Ishikawa (cell line): ENCODE measurements around the gene MAPK4.

Experiments
- CEBPB ChIP-seq: IDR thresholded peaks from 2 replicates; pipeline ENCODE4 v1.6.1; 2012
- CREB1 ChIP-seq: IDR thresholded peaks from 2 replicates; pipeline ENCODE4 v1.6.1; 2012; ENCODE audit warnings: low read depth
- EGR1 ChIP-seq: IDR thresholded peaks from 2 replicates; pipeline ENCODE4 v1.6.1; 2012
- EP300 ChIP-seq: IDR thresholded peaks from 2 replicates; pipeline ENCODE4 v1.6.1; 2012; ENCODE audit warnings: borderline replicate concordance
- FOXM1 ChIP-seq: IDR thresholded peaks from 2 replicates; pipeline ENCODE4 v1.6.1; 2012; ENCODE audit warnings: low read depth, borderline replicate concordance
- NFIC ChIP-seq: IDR thresholded peaks from 2 replicates; pipeline ENCODE4 v1.6.1; 2012
- RAD21 ChIP-seq: IDR thresholded peaks from 2 replicates; pipeline ENCODE4 v1.6.1; 2012; ENCODE audit warnings: low read depth
- TAF1 ChIP-seq: IDR thresholded peaks from 2 replicates; pipeline ENCODE4 v1.6.1; 2012; ENCODE audit warnings: low read depth, mild to moderate bottlenecking
- TCF12 ChIP-seq: IDR thresholded peaks from 2 replicates; pipeline ENCODE4 v1.6.1; 2012; ENCODE audit warnings: low read depth
- TEAD4 ChIP-seq: IDR thresholded peaks from 2 replicates; pipeline ENCODE4 v1.6.1; 2012
- YY1 ChIP-seq: IDR thresholded peaks from 2 replicates; pipeline ENCODE4 v1.6.1; 2012; ENCODE audit warnings: low read depth
- ZBTB7A ChIP-seq: IDR thresholded peaks from 2 replicates; pipeline ENCODE4 v1.6.1; 2012; ENCODE audit warnings: low read depth
- TF ChIP-seq, protein P1 (sequence below): IDR thresholded peaks from 2 replicates; pipeline ENCODE4 v1.6.1; 2012; ENCODE audit warnings: low read depth, mild to moderate bottlenecking
- TF ChIP-seq, protein P2 (sequence below): IDR thresholded peaks from 2 replicates; pipeline ENCODE4 v1.6.1; 2012
- TF ChIP-seq, protein P3 (sequence below): IDR thresholded peaks from 2 replicates; pipeline ENCODE4 v1.6.1; 2012

Gene MAPK4

DNA sequence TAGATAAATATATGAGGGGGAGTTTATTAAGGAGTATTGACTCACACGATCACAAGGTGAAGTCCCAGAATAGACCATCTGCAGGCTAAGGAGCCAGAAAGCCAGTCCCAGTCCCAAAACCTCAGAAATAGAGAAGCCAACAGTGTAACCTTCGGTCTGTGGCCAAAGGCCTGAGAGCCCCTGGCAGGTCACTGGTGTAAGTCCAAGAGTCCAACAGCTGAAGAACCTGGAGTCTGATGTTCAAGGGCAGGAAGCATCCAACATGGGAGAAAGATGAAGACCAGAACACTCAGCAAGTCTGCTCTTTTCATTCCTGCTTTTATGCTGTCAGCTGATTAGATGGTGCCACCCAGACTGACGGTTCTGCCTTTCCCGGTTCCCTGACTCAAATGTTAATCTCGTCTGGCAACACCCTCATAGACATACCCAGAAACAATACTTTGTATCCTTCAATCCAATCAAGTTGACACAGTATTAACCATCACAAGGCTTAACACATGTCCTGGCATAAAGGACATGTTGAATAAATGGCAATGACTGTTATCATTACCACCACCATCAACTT is 56.7 kb downstream of the MAPK4 start:
- TF ChIP-seq, protein P1, sequence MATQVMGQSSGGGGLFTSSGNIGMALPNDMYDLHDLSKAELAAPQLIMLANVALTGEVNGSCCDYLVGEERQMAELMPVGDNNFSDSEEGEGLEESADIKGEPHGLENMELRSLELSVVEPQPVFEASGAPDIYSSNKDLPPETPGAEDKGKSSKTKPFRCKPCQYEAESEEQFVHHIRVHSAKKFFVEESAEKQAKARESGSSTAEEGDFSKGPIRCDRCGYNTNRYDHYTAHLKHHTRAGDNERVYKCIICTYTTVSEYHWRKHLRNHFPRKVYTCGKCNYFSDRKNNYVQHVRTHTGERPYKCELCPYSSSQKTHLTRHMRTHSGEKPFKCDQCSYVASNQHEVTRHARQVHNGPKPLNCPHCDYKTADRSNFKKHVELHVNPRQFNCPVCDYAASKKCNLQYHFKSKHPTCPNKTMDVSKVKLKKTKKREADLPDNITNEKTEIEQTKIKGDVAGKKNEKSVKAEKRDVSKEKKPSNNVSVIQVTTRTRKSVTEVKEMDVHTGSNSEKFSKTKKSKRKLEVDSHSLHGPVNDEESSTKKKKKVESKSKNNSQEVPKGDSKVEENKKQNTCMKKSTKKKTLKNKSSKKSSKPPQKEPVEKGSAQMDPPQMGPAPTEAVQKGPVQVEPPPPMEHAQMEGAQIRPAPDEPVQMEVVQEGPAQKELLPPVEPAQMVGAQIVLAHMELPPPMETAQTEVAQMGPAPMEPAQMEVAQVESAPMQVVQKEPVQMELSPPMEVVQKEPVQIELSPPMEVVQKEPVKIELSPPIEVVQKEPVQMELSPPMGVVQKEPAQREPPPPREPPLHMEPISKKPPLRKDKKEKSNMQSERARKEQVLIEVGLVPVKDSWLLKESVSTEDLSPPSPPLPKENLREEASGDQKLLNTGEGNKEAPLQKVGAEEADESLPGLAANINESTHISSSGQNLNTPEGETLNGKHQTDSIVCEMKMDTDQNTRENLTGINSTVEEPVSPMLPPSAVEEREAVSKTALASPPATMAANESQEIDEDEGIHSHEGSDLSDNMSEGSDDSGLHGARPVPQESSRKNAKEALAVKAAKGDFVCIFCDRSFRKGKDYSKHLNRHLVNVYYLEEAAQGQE = no peak
- TF ChIP-seq CREB1 (no peak), TCF12 (no peak), CEBPB (no peak), ZBTB7A (no peak), TEAD4 (no peak), FOXM1 (no peak), YY1 (no peak), EP300 (no peak), RAD21 (no peak), TAF1 (no peak), EGR1 (no peak), NFIC (no peak)
- TF ChIP-seq, protein P2, sequence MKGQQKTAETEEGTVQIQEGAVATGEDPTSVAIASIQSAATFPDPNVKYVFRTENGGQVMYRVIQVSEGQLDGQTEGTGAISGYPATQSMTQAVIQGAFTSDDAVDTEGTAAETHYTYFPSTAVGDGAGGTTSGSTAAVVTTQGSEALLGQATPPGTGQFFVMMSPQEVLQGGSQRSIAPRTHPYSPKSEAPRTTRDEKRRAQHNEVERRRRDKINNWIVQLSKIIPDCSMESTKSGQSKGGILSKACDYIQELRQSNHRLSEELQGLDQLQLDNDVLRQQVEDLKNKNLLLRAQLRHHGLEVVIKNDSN = no peak
- TF ChIP-seq, protein P3, sequence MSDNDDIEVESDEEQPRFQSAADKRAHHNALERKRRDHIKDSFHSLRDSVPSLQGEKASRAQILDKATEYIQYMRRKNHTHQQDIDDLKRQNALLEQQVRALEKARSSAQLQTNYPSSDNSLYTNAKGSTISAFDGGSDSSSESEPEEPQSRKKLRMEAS = no peak

DNA sequence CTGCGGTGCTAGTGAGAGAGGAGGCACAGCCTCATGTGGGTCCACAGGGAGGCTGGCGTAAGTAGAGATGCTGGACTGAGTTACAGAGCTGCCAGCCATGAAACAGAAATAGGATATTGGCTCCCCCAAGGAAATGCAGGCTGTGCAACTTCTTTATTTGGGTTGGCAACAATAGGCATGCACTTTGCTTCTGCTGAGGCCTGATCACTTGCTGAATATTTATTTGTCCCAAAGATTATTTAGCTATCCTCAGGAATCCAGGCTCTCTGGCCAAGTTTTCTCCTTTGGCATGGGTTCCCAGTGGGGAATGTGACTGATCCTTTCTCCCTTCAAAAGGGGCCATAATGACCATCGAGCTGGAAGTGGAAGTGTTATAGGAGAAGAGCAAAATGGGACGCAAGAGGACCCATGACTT is 60.0 kb downstream of the MAPK4 start:
- no peak for TF ChIP-seq CEBPB
- no peak for TF ChIP-seq EGR1
- no peak for TF ChIP-seq YY1
- TF ChIP-seq TEAD4 = no peak
- TF ChIP-seq CREB1 = no peak
- TF ChIP-seq, protein P1 = no peak
- TF ChIP-seq, protein P3 = no peak
- no peak for TF ChIP-seq EP300

DNA sequence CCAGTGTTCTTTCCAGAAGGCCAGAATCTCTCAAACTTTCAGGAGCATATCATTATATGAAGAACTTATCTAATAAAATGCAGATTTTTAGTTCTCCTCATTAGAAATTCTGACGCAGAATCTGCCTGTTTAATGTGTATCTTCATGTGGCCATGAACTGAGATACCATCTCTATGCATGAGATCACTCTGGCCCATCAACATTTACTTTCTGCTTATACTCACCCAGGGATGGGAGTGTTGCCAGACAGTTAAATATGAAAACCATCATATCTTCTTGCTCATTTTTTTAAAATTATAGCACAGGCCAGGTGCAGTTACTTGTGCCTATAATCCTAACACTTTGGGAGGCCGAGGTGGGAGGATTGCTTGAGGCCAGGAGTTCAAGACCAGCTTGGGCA is 60.4 kb downstream of the MAPK4 start:
- no peak for TF ChIP-seq EP300
- no peak for TF ChIP-seq YY1
- no peak for TF ChIP-seq ZBTB7A
- TF ChIP-seq FOXM1 = no peak
- no peak for TF ChIP-seq EGR1

DNA sequence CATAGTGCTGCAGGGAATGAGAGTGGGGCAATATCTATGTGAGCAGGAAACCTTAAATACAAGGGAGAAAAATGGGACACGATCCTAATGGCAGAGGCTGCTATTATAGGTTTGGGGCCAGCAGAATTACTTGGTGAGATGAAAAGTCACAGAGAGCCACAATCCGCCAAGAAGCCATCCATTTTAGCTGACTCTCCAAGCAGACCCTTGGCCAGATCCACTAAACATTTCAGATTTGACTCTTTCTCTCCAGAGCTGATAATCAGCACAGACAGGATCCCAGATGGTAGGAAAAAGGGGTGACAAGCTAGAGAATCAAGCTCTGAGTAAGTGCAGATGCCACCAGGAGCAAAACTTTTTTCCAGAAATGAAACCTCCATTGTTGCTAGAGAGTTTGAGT is 61.5 kb downstream of the MAPK4 start:
- TF ChIP-seq EP300 = no peak
- TF ChIP-seq RAD21 = no peak
- TF ChIP-seq, protein P3 = no peak
- TF ChIP-seq TCF12 = no peak
- TF ChIP-seq, protein P1 = no peak
- TF ChIP-seq, protein P2 = no peak
- TF ChIP-seq ZBTB7A = no peak
- TF ChIP-seq EGR1 = no peak
- no peak for TF ChIP-seq TAF1
- TF ChIP-seq CREB1 = no peak
- no peak for TF ChIP-seq CEBPB

DNA sequence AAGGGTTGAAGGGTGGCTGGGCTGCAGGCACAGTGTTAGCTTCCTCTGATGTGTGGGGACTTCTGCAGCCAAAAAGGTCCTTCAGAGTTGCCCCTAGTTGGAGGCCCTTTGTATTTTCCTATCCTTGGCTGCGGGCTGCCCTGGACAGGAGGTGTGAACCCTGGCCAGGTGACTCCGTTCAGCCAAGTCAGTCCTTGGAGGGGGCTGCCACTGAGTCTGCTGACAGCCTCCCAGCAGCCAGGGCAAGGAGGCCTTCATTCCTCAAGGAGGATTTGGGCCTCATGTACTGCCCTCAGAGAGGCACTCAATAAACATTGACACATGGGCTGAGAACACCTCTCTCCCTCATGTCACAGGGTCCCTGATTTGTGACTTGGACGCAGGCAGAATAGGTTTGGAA is 62.4 kb downstream of the MAPK4 start:
- no peak for TF ChIP-seq NFIC
- TF ChIP-seq, protein P3 = no peak
- no peak for TF ChIP-seq TEAD4
- TF ChIP-seq FOXM1 = no peak
- no peak for TF ChIP-seq CREB1
- TF ChIP-seq, protein P1 = no peak
- TF ChIP-seq RAD21 = no peak
- TF ChIP-seq EP300 = no peak
- TF ChIP-seq EGR1 = no peak
- TF ChIP-seq, protein P2 = no peak
- no peak for TF ChIP-seq TAF1
- TF ChIP-seq ZBTB7A = no peak
- TF ChIP-seq TCF12 = no peak
- TF ChIP-seq YY1 = no peak
- TF ChIP-seq CEBPB = no peak
